ENCODE results near the gene PRKRA. TPM values are rescaled to one million over a fixed set of nuclear protein-coding genes. Genes with fewer than 3 reads are reported as not detected.
A peak's percentile ranks its signal among the peaks of the same experiment; 100 is the strongest.

The PRKRA gene
- total RNA-seq, 2 donors from 2014 or later: 59.8 to 67.7 TPM

DNA sequence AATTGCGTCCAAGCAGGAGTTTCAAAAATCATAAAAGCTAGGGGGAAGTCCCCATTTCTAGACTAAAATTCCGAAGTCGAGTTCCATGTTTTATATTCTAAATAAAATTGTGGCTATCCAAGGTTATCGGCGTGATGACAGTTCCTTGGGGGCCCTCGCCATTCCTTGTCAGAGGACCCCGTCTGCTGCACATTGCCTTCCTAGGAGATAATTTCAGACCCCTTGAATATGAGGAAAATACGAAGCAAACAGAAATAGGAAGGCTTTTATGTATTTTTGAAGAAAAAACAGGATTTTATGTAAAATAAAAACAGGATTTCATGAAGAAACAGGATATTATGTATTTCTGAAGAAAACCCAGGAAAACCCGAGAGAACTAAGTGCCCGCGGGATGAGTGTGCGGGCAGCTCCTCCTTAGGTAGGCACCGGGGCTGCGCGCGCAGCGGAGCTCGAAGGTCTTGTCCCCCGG lies 28.8 kb upstream of the PRKRA start:
- Histone ChIP-seq H3K27me3 (replicated peaks; ENCODE audit: insufficient read depth) (no peaks in the 10 kb centered on the region), H3K9me3 (no peaks in the 10 kb centered on the region), H3K4me1 (replicated peaks) (peaks cover 8% of the 10 kb centered on the region), H3K36me3 (no peaks in the 10 kb centered on the region), H3K27ac (peak overlapping the region; percentile 95 to 96), H3K4me3 (peak overlapping the region; percentile 78 to 88)
- intact Hi-C loops (cut with DNase I): loop anchor here (2.0 kb wide), 1 partner anchor 29 kb away; the partner anchor contains the start of genes PJVK and PRKRA
- DNase-seq (ENCODE audit: low spot score): no peak
- TF ChIP-seq, protein P1, sequence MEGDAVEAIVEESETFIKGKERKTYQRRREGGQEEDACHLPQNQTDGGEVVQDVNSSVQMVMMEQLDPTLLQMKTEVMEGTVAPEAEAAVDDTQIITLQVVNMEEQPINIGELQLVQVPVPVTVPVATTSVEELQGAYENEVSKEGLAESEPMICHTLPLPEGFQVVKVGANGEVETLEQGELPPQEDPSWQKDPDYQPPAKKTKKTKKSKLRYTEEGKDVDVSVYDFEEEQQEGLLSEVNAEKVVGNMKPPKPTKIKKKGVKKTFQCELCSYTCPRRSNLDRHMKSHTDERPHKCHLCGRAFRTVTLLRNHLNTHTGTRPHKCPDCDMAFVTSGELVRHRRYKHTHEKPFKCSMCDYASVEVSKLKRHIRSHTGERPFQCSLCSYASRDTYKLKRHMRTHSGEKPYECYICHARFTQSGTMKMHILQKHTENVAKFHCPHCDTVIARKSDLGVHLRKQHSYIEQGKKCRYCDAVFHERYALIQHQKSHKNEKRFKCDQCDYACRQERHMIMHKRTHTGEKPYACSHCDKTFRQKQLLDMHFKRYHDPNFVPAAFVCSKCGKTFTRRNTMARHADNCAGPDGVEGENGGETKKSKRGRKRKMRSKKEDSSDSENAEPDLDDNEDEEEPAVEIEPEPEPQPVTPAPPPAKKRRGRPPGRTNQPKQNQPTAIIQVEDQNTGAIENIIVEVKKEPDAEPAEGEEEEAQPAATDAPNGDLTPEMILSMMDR (IDR thresholded peaks at IDR 0.05): peak in 1 of 4 experiments; percentile 10
- no peak for TF ChIP-seq POLR2AphosphoS5 (IDR thresholded peaks at IDR 0.05)
- TF ChIP-seq POLR2A (IDR thresholded peaks at IDR 0.05): no peak
- 27% methylated on average over 19 of the region's 19 CpGs for WGBS

DNA sequence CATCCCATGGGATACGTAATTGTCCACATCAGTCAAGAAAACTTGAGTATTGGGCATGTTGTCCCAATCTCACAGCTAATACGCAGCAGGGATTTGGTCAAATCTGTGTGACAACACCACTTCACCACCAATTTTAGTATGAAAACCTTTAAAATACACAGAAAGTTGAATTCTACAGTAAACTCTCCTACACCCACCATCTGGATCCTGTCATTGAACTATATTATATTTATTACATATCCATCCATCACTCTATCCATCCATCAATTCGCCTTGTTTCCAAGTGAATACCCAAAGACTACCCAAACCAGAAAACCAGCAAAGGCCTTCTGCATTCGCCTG lies 28.3 kb upstream of the PRKRA start:
- WGBS: 71% methylated on average over 4 of the region's 4 CpGs
- Histone ChIP-seq H3K4me3 (peak overlapping the region; percentile 39 to 59), H3K9me3 (no peaks in the 10 kb centered on the region), H3K36me3 (no peaks in the 10 kb centered on the region), H3K4me1 (replicated peaks) (peaks cover 8% of the 10 kb centered on the region), H3K27ac (peak overlapping the region; percentile 95 to 96), H3K27me3 (replicated peaks; ENCODE audit: insufficient read depth) (no peaks in the 10 kb centered on the region)
- DNase-seq (ENCODE audit: low spot score): no peak
- intact Hi-C loops (cut with DNase I): loop anchor here (2.0 kb wide), 1 partner anchor 28 kb away; the partner anchor contains the start of genes PJVK and PRKRA
- TF ChIP-seq, protein P1 (IDR thresholded peaks at IDR 0.05): peak in 1 of 4 experiments; percentile 4
- TF ChIP-seq POLR2A (IDR thresholded peaks at IDR 0.05): no peak
- TF ChIP-seq POLR2AphosphoS5 (IDR thresholded peaks at IDR 0.05): no peak

DNA sequence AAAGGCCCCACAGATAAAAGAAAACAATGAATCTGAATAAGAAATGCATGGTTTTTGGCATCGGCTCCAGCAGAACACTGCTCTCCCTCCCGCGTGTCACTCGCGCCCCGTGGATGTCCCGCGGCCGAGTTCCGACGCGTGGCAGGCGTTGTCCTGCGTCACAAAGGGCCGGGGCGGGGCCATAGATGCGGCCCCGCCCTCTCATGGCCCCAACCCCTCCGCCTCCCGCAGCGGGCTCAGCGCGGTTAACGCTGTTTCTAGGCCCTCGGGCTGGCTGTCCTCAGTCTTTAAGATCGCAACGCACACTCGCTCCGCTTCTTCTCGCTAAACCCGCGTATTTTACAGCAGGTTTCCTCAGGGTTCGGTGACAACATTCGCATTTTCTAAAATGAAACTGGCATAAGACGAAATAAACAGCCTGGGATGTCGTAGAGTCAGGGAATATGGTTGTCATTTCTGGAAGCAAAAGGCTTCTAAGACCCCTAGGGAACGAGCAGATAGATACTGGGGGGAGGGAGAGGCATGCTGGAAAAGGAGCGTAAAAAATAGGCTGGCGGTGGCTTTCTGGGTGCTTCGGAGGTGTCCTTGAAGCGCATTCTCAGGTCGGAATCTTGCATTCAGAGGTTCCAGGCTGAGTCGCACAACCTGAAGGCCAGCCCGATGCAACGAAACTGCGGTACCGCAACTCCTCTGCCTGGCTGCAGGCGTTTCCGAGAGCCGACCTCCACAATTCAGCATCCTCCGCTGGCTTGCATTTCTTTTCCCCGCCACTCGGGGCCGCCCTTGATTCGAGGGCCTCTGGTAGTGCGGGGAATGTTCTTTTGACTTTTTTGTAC lies 27.7 kb upstream of the PRKRA start, which contains the start of gene FKBP7:
FKBP7 (minus strand) TSS at position 162 of the 836 bp plus-strand sequence; CDS start at position 61, 101 bp downstream.
- intact Hi-C loops (cut with DNase I): loop anchor here (2.0 kb wide), 1 partner anchor 28 kb away; the partner anchor contains the start of genes PJVK and PRKRA
- peaks cover 8% of the 10 kb centered on the region for H3K4me1 ChIP-seq (replicated peaks)
- DNase-seq (ENCODE audit: low spot score): peak; percentile 89
- H3K27me3 ChIP-seq (replicated peaks; ENCODE audit: insufficient read depth): no peaks in the 10 kb centered on the region
- TF ChIP-seq POLR2A (IDR thresholded peaks at IDR 0.05) (peak; percentile 81), POLR2AphosphoS5 (IDR thresholded peaks at IDR 0.05) (peak; percentile 90)
- TF ChIP-seq, protein P1 (IDR thresholded peaks at IDR 0.05): peak in 3 of 4 experiments; percentile 24 to 62 (median 58)
- WGBS: 3% methylated on average over 55 of the region's 56 CpGs
- no peaks in the 10 kb centered on the region for H3K36me3 ChIP-seq
- H3K4me3 ChIP-seq: peak within 1 kb of the TSS; percentile 39 to 59
- peak within 1 kb of the TSS; percentile 95 to 96 for H3K27ac ChIP-seq
- H3K9me3 ChIP-seq: no peaks in the 10 kb centered on the region

DNA sequence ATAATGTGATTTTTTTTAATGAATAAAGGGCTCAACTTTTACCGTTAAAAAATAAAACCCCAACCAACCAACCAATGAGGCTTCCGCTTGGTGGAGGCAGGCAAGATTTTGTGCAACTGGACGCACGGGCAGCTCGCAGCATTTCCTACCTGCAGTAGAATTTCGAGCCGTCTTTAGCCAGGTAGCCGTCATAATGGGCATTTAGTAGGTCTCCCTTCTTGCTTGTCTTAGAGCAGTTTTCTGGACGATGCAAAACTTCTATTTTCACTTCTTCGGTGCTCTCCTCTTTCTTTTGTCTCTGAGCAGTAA lies 27.1 kb upstream of the PRKRA start:
- Histone ChIP-seq H3K4me3 (peak overlapping the region; percentile 39 to 59), H3K4me1 (replicated peaks) (peaks cover 6% of the 10 kb centered on the region), H3K9me3 (no peaks in the 10 kb centered on the region), H3K27me3 (replicated peaks; ENCODE audit: insufficient read depth) (no peaks in the 10 kb centered on the region), H3K27ac (peak overlapping the region; percentile 95 to 96), H3K36me3 (no peaks in the 10 kb centered on the region)
- intact Hi-C loops (cut with DNase I): loop anchor here (2.0 kb wide), 1 partner anchor 27 kb away; the partner anchor contains the start of genes PJVK and PRKRA
- no peak for TF ChIP-seq POLR2AphosphoS5 (IDR thresholded peaks at IDR 0.05)
- TF ChIP-seq, protein P1 (IDR thresholded peaks at IDR 0.05): peak in 1 of 4 experiments; percentile 13
- no peak for TF ChIP-seq POLR2A (IDR thresholded peaks at IDR 0.05)
- 0% methylated on average over 10 of the region's 10 CpGs for WGBS
- DNase-seq (ENCODE audit: low spot score): no peak
